OCI-LY3 (cell line): ENCODE results near the gene EPHA10.

Experiments used
- CTCF ChIP-seq: fragments of 200-600, 300-600 bp; sonication (generic); IDR thresholded peaks from 2 replicates; pipeline ENCODE4 v1.5.1; 2014; ENCODE audit warnings: antibody characterized with exemption, low read length, low read depth
- EZH2phosphoT487 ChIP-seq: fragments of 200-600 bp; shearing (Covaris generic); IDR thresholded peaks from 2 replicates; pipeline ENCODE4 v1.6.1; 2018; ENCODE audit warnings: antibody characterized with exemption, mixed run types, low read depth

DNA sequence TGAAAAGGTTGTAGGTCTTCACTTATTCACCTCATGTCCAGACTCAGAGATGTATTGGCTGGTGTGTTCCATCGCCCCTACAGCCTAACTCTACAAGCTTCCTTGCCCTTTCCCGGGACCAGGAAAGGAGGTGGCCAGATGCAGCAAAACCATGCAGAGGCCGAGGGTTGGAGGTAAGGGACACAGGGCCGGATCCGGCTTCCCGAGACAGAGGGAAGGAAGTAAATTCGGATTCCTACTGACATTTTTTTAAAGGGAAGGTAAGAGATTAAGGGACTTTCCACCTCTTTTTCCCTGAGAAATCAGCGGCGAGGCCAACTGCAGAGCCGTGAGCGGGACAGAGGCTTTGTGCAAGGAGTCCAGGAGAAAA is 12.7 kb downstream of the EPHA10 start:
- no peak for TF ChIP-seq CTCF
- TF ChIP-seq EZH2phosphoT487 = no peak
